ENCODE measurements around the gene MSI1. TPM values are rescaled to one million over a fixed set of nuclear protein-coding genes. Genes with fewer than 3 reads are reported as not detected.

Gene MSI1
- total RNA-seq, 2 donors from 2014 or later = 0.27 TPM; not detected in 1

DNA sequence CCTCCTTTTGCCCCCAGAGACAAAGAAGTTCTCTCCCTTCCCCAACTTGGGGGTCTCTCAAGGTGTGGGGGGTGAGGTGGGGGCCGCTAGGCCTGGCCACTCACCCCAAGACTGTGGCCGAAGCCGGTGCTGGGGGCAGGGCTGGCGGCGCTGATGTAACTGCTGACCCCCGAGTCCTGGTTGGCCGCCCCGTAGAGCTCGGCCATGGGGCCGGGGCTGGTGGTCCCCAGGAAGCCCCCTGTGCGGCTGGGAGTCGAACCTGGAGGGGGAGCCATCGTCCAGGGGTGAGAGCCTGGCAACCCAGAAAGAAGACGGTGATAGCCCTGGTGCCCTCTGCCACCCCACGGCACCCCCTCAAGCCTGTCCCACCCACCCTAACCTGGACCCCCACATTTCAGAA, 22.9 kb downstream of the MSI1 start:
- Histone ChIP-seq H3K4me1 (ENCODE audit: control insufficient read depth in 1 of 2, low read depth in 2 of 2) (peaks cover 7 to 9% of the 10 kb centered on the region in 2 donors), H3K27ac (no peak overlapping the region), H3K36me3 (no peaks in the 10 kb centered on the region), H3K27me3 (replicated peaks; ENCODE audit: insufficient read depth) (no peaks in the 10 kb centered on the region), H3K9me3 (no peaks in the 10 kb centered on the region), H3K4me3 (no peak overlapping the region)
- TF ChIP-seq, protein P1, sequence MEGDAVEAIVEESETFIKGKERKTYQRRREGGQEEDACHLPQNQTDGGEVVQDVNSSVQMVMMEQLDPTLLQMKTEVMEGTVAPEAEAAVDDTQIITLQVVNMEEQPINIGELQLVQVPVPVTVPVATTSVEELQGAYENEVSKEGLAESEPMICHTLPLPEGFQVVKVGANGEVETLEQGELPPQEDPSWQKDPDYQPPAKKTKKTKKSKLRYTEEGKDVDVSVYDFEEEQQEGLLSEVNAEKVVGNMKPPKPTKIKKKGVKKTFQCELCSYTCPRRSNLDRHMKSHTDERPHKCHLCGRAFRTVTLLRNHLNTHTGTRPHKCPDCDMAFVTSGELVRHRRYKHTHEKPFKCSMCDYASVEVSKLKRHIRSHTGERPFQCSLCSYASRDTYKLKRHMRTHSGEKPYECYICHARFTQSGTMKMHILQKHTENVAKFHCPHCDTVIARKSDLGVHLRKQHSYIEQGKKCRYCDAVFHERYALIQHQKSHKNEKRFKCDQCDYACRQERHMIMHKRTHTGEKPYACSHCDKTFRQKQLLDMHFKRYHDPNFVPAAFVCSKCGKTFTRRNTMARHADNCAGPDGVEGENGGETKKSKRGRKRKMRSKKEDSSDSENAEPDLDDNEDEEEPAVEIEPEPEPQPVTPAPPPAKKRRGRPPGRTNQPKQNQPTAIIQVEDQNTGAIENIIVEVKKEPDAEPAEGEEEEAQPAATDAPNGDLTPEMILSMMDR (IDR thresholded peaks at IDR 0.05) = no peak
- DNase-seq (ENCODE audit: low spot score) (no peak), ATAC-seq (ENCODE audit: insufficient number of reproducible peaks, low FRiP score, low read depth) (no peak)

DNA sequence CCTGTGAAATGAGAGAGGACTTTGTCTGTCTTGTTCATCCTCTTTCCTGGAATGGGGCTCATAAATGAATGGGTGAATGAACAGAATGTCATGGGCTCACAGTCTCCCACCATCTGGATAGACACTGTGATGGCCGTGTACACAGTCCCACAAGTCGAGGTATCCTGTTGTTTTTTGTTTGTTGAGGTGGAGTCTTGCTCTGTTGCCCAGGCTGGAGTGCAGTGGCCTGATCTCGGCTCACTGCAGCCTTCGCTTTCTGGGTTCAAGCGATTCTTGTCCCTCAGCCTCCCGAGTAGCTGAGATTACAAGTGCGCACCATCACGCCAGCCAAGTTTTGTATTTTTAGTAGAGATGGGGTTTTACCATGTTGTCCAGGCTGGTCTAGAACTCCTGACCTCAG, 25.3 kb downstream of the MSI1 start:
- no peak overlapping the region for H3K27ac ChIP-seq
- no peaks in the 10 kb centered on the region for H3K36me3 ChIP-seq
- no peaks in the 10 kb centered on the region for H3K4me1 ChIP-seq (ENCODE audit: control insufficient read depth in 1 of 2, low read depth in 2 of 2)
- no peaks in the 10 kb centered on the region for H3K27me3 ChIP-seq (replicated peaks; ENCODE audit: insufficient read depth)
- TF ChIP-seq, protein P1 (IDR thresholded peaks at IDR 0.05) = no peak
- no peak overlapping the region for H3K4me3 ChIP-seq
- no peak for ATAC-seq (ENCODE audit: insufficient number of reproducible peaks, low FRiP score, low read depth)
- H3K9me3 ChIP-seq = no peaks in the 10 kb centered on the region
- no peak for DNase-seq (ENCODE audit: low spot score)

GRCh38 chr12:120343039-120343537, 25.9 kb downstream of the MSI1 start:
- no peaks in the 10 kb centered on the region for H3K27me3 ChIP-seq (replicated peaks; ENCODE audit: insufficient read depth)
- no peaks in the 10 kb centered on the region for H3K9me3 ChIP-seq
- H3K36me3 ChIP-seq = no peaks in the 10 kb centered on the region
- no peak overlapping the region for H3K27ac ChIP-seq
- DNase-seq (ENCODE audit: low spot score) = no peak
- H3K4me3 ChIP-seq = no peak overlapping the region
- no peaks in the 10 kb centered on the region for H3K4me1 ChIP-seq (ENCODE audit: control insufficient read depth in 1 of 2, low read depth in 2 of 2)
- no peak for ATAC-seq (ENCODE audit: insufficient number of reproducible peaks, low FRiP score, low read depth)
- TF ChIP-seq, protein P1 (IDR thresholded peaks at IDR 0.05) = no peak

DNA sequence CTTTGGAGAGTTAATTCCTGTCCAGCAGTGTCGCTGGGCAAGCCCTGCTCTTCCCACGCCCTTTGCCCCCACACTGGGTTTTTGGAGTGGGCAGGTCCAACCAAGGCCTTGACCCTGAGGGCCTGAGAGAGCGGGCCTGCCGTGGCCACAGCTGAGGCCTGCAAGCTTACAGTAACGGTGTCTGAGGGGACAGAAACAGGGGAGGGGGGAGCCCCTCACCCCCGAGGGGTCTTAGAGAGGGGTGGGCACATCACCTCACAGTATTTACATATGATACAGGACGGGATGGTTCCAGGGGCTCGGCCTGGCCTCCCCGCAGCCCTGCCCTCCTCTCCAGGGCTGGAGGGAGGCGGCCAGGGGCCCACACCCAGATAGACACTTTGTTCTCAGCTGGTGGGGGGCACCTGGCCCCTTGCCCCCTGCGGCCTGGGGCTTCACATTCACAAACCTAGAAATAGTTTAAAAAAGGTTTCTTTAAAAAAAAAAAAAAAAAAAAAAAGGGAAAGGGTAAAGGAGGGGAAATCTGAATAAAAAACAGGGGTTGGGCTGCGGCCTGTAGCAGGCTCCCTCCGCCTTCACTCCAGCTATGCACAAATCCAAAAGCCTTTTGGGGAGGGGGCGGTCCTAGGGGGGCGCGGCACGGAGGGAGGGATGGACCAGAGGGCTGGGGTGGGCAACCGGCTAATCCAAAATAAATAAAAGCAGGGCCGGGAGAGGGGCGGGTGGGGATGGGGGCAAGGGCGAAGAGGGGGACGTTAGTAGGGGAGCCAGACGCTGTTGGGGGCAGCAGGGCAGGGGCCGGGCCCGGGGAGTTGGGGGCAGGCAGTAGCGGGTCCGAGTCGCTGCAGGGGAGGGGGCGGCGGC, 26.6 kb downstream of the MSI1 start:
- no peaks in the 10 kb centered on the region for H3K27me3 ChIP-seq (replicated peaks; ENCODE audit: insufficient read depth)
- no peaks in the 10 kb centered on the region for H3K9me3 ChIP-seq
- TF ChIP-seq, protein P1 (IDR thresholded peaks at IDR 0.05) = no peak
- H3K36me3 ChIP-seq = no peaks in the 10 kb centered on the region
- H3K27ac ChIP-seq = no peak overlapping the region
- H3K4me3 ChIP-seq = no peak overlapping the region
- ATAC-seq (ENCODE audit: insufficient number of reproducible peaks, low FRiP score, low read depth) (no peak), DNase-seq (ENCODE audit: low spot score) (no peak)
- H3K4me1 ChIP-seq (ENCODE audit: control insufficient read depth in 1 of 2, low read depth in 2 of 2) = no peaks in the 10 kb centered on the region

- Histone ChIP-seq H3K4me3 (no peak overlapping the region), H3K4me1 (ENCODE audit: control insufficient read depth in 1 of 2, low read depth in 2 of 2) (no peaks in the 10 kb centered on the region), H3K9me3 (no peaks in the 10 kb centered on the region), H3K27me3 (replicated peaks; ENCODE audit: insufficient read depth) (no peaks in the 10 kb centered on the region), H3K36me3 (no peaks in the 10 kb centered on the region), H3K27ac (no peak overlapping the region)
- TF ChIP-seq, protein P1 (IDR thresholded peaks at IDR 0.05) = no peak
- ATAC-seq (ENCODE audit: insufficient number of reproducible peaks, low FRiP score, low read depth) = no peak
- no peak for DNase-seq (ENCODE audit: low spot score)
Measured at GRCh38 chr12:120339256-120339655, 29.7 kb downstream of the MSI1 start.

Measured in thoracic aorta (tissue), 2 donors.